GM19397 (cell line): ENCODE measurements around the gene FHOD3.
A peak's percentile ranks its signal among the peaks of the same experiment; 100 is the strongest.

ENCODE experiments used
- ATAC-seq: cut with Tn5 transposase; IDR thresholded peaks from one replicate; pipeline ENCODE4 v1.9.1; 2021; ENCODE audit warnings: mild to moderate bottlenecking, moderate library complexity; ENCODE audit not compliant: unreplicated experiment

FHOD3 gene

DNA sequence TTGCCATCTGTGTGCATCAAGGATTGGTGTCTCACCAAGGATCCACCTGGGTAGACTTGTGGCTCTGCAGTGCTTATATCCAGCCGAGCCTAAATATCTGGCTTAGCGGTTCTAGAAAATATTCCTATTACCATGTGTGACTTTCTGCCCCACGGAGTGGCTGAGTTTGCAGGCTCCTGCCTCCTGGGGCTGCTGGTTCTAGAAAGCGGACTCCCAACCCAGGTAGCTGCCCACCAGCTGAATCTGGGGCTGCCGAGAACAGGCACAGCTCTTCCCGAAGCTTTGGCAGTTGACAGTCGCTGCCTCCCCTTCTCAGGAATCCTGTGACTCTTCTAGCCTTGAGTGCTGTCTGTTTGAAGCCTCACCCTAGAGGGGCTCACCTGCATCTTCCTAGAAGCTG is 426.7 kb downstream of the FHOD3 start:
- ATAC-seq = no peak

GRCh38 chr18:36724591-36725001 is 427.1 kb downstream of the FHOD3 start:
- no peak for ATAC-seq

DNA sequence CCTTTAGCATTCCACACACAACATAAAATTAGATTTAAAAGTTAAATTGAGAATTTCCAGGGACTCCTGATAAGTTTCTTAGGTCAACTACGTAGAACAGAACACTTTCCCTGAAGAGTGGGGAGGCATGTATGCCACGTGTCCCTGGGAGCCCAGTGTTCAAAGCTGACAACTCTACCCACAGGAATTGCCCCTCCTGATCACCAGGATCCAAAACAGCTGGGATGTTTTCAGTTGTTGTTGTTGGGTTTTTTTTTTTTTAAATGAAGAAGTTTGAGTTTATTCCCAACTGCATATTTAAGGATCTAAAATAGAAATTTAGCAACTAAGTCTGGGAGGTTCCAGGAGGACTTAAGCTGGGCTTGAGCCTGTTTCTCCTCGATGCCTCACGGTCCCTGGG is 430.8 kb downstream of the FHOD3 start:
- ATAC-seq = no peak

- no peak for ATAC-seq
These were observed 431.7 kb downstream of the FHOD3 start for GRCh38 chr18:36729197-36729596.

DNA sequence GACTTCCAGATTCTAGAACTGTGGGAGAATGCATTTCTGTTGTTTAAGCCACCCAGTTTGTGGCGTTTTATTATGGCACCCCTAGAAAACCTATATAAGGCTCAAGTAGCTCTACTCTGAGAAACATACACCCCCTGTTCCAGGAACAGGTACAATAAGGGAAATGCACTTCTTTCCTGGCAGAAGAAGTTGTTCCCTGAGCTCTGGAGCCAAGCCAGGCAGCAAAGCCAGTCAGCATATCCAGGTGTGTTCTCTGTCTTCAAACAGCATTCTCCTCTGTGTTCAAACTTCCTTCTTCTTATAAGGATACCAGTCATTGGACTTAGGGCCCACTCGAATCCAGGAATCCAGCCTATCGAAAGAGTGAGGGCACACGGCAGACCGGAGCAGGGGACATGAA is 434.8 kb downstream of the FHOD3 start:
- ATAC-seq = no peak

- no peak for ATAC-seq
These were observed 435.6 kb downstream of the FHOD3 start for GRCh38 chr18:36733150-36733549.

DNA sequence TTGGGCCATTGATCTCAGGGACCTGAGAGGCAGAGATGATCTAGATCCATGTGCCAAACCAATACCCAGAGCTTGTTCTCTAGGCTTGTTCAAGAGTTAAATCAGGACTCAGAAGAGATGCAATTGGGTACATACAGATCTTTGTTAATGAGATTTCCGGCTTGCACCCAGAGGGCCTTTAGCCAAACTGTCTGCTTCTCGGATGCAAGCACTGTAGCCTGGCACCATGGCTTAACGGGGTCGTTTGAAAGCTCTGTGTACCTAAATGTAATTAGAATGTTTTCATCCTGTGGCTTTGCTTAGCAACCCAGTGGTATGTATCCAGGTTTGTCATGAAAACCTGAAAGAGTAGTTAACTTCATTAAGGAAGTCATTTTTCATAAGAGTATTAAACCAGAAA is 437.1 kb downstream of the FHOD3 start:
- no peak for ATAC-seq

DNA sequence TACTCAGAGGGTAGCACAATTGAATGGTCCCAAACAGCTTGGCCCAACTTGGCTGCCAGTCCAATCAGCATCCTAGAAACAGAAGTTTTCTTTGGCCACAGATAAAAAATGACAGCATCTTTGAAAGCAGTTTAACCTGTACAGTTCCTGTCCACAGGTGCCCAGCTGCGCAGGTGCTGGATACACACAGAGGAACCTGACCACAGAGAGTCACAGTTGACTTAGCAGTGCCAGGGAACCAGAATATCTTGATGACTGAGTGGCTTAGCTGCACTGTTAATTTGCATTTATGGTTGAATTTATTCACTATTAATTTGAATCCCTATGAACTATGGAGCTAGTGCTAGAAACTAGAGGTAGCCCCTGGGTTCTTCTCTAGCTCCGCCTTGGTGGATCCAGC is 437.6 kb downstream of the FHOD3 start:
- peak; percentile 71 for ATAC-seq

DNA sequence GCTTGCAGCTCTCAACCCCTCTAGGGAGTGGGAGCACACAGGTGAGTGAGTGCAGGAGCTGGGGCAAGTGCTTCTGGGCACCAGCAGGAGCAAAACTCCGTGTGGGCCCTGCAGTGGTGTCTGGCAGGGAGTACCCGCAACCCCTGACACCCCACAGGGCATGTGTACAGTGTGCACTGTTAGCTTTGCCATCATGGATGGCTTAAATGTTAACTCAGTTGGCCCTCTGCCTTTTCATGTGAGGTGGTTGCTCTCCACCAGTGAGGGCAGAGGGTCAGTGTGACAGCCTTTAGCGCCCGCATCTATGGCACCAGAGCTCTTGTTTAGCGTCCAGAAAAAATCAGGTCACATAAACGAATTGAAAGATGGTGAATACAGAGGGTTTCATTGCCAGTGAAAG is 438.6 kb downstream of the FHOD3 start:
- ATAC-seq = no peak

DNA sequence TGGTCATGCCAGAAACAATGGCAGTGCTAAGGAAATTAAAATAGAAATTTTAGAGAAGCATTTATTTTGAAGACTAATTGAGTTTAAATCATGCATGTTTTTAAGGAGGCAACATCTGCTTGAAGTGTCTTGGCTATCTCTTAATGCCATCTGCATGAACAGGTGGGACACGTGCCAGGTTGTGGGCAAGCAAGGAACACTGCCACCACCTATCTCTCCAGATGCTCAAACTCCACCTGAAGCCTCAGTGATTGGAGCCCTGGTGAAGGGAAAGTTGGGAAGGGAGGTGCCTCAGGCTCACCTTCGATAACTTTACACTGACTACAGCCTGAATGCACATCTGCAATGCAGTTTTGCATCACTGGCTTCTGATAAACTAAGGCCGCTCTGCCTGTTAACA is 439.8 kb downstream of the FHOD3 start:
- no peak for ATAC-seq

GRCh38 chr18:36744261-36744876 is 446.9 kb downstream of the FHOD3 start:
- no peak for ATAC-seq

DNA sequence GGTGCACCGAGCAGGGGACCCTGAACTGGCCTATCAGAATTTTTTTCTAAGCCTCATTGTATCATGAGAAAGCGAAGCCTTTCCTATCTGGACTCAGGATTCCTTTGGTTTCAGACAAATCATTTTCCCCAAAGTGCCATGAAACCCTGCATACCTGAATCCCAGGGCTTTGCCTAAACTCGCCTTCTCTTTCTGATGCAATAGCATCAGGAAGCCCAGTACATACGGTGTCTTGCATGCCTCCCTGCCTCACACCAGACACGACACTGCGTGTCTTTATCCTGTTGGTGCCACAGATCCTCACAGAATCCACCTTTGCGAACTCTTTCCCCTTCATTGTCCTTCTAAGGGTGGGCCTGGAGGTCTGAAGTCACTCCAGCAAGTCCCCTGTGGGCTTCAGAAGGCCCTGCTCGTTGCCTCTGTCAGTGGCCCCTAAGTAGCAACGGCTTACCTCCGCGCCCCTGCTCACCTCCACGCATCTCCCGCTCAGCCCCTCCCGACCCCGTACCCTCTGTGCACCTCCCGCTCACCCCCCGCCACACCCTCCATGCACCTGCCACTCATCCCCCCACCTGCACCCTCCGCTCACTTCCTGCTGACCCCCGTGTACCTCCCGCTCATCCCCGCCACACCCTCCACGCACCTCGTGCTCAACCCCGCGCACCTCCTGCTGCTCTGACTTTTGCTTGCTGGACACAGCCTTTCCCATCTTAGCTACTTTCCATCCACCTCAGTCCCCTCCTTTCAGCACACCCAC is 447.9 kb downstream of the FHOD3 start:
- ATAC-seq = no peak

DNA sequence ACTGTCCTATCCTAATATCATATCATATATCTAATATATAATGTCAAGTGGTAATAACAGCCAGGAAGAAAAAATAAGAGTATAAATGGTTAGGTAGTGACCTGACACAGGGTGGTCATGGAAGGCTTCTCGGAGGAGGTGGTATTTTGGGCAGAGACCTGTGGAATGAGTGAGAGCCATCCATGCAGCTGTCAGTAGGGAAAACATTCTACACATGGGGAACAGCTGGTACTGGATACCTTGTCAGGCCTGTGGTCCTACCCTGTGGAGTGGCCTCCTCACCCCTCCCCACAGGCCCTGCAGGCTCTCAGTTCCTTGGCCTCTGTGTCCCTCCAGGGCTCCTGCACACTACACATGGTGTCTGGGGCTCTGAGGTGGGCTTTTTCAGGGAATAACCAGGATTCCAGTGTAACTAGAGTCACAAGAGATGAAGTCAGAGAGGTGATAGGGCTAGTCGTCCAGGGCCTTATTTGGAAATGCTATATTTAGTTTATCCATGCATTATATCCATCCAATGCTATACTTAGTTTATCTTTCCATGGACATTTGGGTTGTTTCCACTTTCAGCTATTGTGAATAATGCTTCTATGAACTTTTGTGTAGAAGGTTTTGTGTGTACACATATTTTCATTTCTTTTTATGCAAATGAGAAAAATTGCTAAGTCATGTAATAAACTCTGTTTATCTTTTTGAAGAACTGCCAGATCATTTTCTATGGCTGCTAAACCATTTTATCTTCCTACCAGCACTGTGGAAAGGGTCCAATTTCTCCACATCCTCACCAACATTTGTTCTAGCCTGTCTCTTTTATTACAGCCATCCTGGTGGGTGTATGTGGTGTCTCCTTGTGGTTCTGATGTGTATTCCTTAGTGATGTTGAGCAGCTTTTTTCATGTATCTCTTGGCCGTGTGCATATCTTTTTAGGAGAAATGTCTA is 455.7 kb downstream of the FHOD3 start:
- no peak for ATAC-seq

DNA sequence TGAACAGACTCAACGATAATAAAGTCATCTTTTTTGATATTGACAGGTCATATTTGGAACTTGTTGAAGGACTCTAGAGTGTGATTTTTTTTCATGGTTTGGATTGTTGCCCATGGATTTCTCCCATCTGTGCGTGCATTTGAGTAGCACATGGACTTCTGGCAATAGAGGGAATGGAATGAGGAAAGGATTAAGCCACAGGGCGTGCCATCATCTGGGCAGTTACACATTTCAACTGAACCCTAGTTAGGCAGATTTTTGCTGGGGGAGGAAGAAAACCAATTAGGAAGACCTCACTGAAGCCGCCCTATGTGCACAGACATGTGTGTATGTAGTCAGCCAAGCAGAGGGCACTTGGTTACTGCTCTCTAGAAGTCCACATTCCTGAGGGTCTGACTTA is 458.7 kb downstream of the FHOD3 start:
- ATAC-seq = no peak

- ATAC-seq = no peak
These were observed 459.6 kb downstream of the FHOD3 start for GRCh38 chr18:36757081-36757480.

GRCh38 chr18:36757991-36758390 is 460.5 kb downstream of the FHOD3 start:
- ATAC-seq = no peak

GRCh38 chr18:36758623-36759022 is 461.1 kb downstream of the FHOD3 start:
- ATAC-seq = no peak

DNA sequence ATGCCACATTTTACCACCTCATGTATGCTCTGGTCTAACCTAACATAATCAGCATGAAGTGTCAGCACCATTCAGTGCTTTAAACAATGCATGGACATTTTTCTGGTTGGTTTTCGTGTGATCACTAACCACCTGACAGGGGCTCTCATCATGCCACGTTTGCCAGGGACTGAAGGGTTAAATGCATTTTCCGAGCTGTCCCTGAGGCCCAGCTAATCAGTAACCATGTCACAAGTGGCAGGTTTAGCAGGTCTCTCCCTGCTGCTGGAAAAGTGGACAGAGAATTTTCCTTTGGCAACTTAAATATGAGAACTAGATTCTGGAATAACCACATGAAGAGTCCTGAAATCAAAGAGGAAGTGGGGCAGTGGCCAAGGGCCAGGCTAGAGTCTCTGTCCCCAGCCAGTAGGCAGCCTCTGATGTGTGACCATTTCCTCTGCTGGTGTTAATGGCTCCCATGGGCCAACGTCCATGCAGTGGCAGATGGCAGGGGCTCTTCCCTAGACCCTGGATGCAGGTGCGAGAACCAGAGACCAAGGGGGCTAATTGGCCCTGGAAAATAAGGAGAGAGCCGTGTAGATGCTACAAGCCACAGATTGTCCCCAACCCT is 461.8 kb downstream of the FHOD3 start:
- no peak for ATAC-seq

DNA sequence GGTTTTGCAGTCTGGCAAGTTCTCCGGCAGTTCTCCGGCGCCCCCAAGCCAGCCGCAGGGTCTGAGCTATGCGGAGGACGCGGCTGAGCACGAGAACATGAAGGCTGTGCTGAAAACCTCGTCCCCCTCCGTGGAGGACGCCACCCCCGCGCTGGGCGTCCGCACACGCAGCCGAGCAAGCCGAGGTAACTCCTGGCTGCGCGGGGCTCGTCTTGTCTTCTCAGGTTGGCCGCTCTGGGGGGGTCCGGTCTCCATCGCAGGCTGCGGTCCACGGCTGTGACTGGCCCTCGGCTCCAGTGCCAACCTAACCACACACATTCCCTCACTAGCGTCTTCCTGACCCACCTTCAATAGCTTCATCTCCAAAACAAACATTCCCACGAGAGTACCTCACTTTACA is 463.1 kb downstream of the FHOD3 start:
- ATAC-seq = no peak

DNA sequence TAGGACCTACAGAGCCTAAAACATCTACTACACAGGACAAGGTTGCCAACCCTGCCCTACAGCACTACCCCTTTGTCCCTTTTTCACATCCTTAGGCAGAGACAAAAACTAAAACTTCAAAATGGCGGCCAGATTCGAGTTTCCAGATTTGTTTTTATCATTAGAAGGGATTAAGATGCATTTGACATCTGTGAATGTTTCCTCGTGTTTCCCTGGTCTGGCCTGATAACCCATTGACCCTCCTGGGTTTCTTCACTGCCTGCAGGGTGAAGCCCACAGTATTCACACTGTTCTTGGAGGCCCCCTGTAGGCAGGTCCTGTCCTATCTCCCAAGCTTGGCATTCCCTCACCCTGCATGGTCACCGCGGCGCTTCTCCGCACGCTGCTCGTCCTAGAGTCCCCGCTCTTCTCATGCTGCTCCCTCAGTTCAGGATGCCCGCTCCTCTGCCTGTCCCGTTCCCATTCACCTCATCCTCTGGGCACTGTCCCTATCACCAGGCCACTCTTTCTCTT is 463.7 kb downstream of the FHOD3 start:
- no peak for ATAC-seq

DNA sequence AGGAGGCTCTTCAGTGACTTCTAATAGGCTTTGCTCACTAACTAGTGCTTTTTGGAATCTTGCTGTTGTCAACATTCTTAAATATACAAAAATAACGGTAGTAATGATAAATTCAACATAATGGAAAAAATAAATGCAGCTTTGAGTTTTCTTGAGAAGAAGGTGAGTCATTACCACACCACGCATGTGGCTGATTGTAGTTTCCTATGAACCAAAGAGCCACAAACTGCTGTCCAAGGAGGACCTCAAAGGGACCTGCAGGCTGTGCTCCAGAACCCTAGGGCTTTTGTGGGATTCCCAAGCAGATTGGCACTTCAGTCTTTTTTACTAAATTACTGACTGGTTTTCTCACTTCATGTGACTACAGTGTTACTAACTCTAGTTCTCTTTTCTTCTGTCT is 464.6 kb downstream of the FHOD3 start:
- no peak for ATAC-seq
